Immature natural killer cell (primary cell): ENCODE data around the gene CD300H. TPM values are rescaled to one million over a fixed set of nuclear protein-coding genes. Genes with fewer than 3 reads are reported as not detected.

Source experiments
- DNase-seq, 3 donors: peaks; one replicate each; pipeline ENCODE4 v3.0.0; 2022; ENCODE audit warnings: mixed read lengths in 1 of 3
- H3K27ac Mint-ChIP-seq, 6 donors: one replicate each; pipeline ENCODE4 v1.8.0; 2020; ENCODE audit warnings: mixed read lengths in 6 of 6, mild to moderate bottlenecking in 5 of 6, inconsistent platforms in 4 of 6, moderate library complexity in 3 of 6
- H3K27me3 Mint-ChIP-seq, 3 donors: one replicate each; pipeline ENCODE4 v1.8.0; 2020 to 2021; ENCODE audit warnings: low read depth in 3 of 3, mild to moderate bottlenecking in 3 of 3, mixed read lengths in 3 of 3, moderate library complexity in 3 of 3, inconsistent platforms in 1 of 3
- H3K36me3 Mint-ChIP-seq, 3 donors: one replicate each; pipeline ENCODE4 v1.8.0; 2020; ENCODE audit warnings: mixed read lengths in 3 of 3, inconsistent platforms in 2 of 3, mild to moderate bottlenecking in 2 of 3
- H3K4me1 Mint-ChIP-seq, 2 donors: one replicate each; pipeline ENCODE4 v1.8.0; 2020; ENCODE audit warnings: inconsistent platforms in 2 of 2, mild to moderate bottlenecking in 2 of 2, mixed read lengths in 2 of 2, moderate library complexity in 1 of 2
- H3K4me3 Mint-ChIP-seq, 5 donors: one replicate each; pipeline ENCODE4 v1.8.0; 2020; ENCODE audit warnings: mild to moderate bottlenecking in 5 of 5, mixed read lengths in 5 of 5, inconsistent platforms in 3 of 5, moderate library complexity in 3 of 5
- H3K9me3 Mint-ChIP-seq, 6 donors: one replicate each; pipeline ENCODE4 v1.8.0; 2020; ENCODE audit warnings: mild to moderate bottlenecking in 6 of 6, mixed read lengths in 6 of 6, inconsistent platforms in 4 of 6, moderate library complexity in 3 of 6
- polyA plus RNA-seq, 3 donors: library from polyadenylated mRNA; unstranded; fragments of 300-500 nt; fragmentation: Illumina TruSeq; gene quantifications; one replicate each; pipeline ENCODE4 v1.2.3, GENCODE V29; 2021

CD300H gene
- polyA plus RNA-seq, 3 donors from 2014 or later = 3.2 to 6.4 TPM; not detected in 1

DNA sequence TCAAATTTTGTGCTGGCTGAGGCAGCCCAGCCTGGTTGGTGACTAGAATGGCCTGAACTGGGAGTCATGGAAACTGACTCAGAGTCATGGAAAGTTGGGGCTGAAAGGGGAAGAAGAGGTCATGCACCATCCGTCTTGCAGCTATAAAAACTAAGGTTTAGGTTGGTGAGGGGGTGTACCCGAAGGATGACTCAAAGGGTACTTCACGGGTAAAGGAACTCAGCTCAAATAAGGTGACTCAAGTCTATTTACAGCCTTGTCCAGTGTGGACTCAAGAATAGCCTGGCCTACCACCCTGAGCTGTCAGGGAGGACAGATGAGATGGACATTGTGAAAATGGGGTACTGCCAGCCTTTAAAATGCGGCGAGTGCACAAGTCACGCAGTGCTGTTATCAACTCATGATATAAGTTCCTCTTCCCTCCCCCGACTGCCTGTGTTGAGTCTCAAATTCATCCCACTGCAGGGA is 54.7 kb downstream of the CD300H start:
- H3K4me3 Mint-ChIP-seq = no peak overlapping the region
- peaks cover 0 to 10% of the 10 kb centered on the region in 2 donors for H3K4me1 Mint-ChIP-seq
- no peak for DNase-seq
- H3K9me3 Mint-ChIP-seq = peaks cover 0 to 9% (median under 1%) of the 10 kb centered on the region in 6 donors
- peaks cover 9% of the 10 kb centered on the region in 3 donors for H3K36me3 Mint-ChIP-seq
- H3K27ac Mint-ChIP-seq = peak overlapping the region in 1 of 6 donors; percentile 59
- H3K27me3 Mint-ChIP-seq = peaks cover 17 to 30% (median 24%) of the 10 kb centered on the region in 3 donors

DNA sequence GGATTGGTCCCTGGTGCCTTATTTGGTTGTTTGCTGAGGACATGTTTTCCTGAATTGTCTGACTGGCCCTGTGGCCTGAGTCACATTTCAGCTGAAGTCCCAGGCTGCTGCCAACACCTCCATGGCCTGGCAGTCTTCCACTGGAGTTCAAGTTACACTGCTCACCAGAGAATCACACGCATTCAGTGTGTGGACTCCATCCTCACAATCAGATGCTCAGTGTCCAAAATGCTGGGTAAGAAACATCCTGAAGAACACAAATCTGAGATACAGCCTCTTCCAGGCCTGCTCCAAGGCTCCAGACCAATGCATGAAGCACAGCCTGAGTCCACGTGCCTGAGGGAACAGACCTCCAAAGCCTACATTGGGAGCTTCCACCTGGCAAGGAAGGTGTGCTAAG is 55.3 kb downstream of the CD300H start:
- DNase-seq = no peak
- Mint-ChIP-seq H3K27me3 (peaks cover 17 to 30% (median 24%) of the 10 kb centered on the region in 3 donors), H3K9me3 (peaks cover 0 to 9% (median under 1%) of the 10 kb centered on the region in 6 donors), H3K4me1 (peaks cover 0 to 10% of the 10 kb centered on the region in 2 donors), H3K36me3 (peaks cover 9% of the 10 kb centered on the region in 3 donors), H3K27ac (peak overlapping the region in 1 of 6 donors; percentile 59), H3K4me3 (no peak overlapping the region)

Other genes starting within 250 kb of the CD300H start
- gene KIF19, start 241.3 kb downstream of the CD300H start, polyA plus RNA-seq = 1 to 10 TPM; 1.9 to 6.1 (median 4.1) TPM
- under 1 TPM in 1 of 3 donors, not detected in 2; 0.21 TPM for gene BTBD17, start 205.6 kb downstream of the CD300H start, polyA plus RNA-seq
- gene GPR142, start 200.0 kb downstream of the CD300H start, polyA plus RNA-seq = under 1 TPM in 1 of 3 donors, not detected in 2; 0.49 TPM
- gene GPRC5C, start 135.4 kb downstream of the CD300H start, polyA plus RNA-seq = 1 to 10 TPM in 1 of 3 donors, under 1 TPM in 1, not detected in 1; 0.89 to 3.2 TPM
- gene CD300A, start 100.9 kb downstream of the CD300H start, polyA plus RNA-seq = 100 to 1,000 TPM; 357 to 514 (median 505) TPM
- gene CD300LB, start 36.0 kb downstream of the CD300H start, polyA plus RNA-seq = 1 to 10 TPM; 4.2 to 6.3 (median 5.5) TPM
- 10 to 100 TPM; 14.4 to 37.4 (median 21.2) TPM for gene CD300C, start 21.4 kb downstream of the CD300H start, polyA plus RNA-seq
- not detected for gene CD300LD, start 24.8 kb upstream of the CD300H start, polyA plus RNA-seq
- gene CD300E, start 56.2 kb upstream of the CD300H start, polyA plus RNA-seq = under 1 TPM in 2 of 3 donors, not detected in 1; 0.28 to 0.79 TPM
- 1 to 10 TPM; 1.9 to 4.2 (median 2.0) TPM for gene CD300LF, start 145.4 kb upstream of the CD300H start, polyA plus RNA-seq
- gene RAB37, start 169.7 kb upstream of the CD300H start, polyA plus RNA-seq = 100 to 1,000 TPM; 208 to 218 (median 212) TPM
- 1,000 to 10,000 TPM in 1 of 3 donors, 100 to 1,000 TPM in 2; 566 to 1,121 (median 751) TPM for gene NHERF1, start 181.1 kb upstream of the CD300H start, polyA plus RNA-seq
- gene NAT9, start 208.8 kb upstream of the CD300H start, polyA plus RNA-seq = 10 to 100 TPM in 1 of 3 donors, 1 to 10 TPM in 2; 4.3 to 11.2 (median 6.3) TPM